ENCODE data around the gene ZNF609.

DNA sequence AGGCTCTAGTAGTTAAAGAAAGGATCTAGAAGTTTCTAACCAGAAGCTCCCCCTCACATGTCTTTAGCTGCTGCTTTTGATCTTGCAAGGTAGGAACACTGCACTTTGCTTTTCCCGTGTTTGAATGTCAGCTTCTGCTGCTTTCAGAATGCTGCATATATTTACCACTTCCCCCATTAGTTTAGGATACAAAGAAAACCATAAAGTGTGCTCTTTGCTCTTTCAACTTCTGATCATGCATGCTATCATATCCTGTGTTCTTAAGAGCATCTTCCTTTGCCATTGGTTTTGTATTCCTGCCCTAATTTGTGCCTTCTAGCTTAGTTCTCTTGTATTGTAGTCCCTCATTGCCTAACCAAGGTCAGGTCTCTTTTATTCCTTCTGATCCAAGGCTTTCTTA is 43.3 kb downstream of the ZNF609 start:
- TF ChIP-seq, protein P1, sequence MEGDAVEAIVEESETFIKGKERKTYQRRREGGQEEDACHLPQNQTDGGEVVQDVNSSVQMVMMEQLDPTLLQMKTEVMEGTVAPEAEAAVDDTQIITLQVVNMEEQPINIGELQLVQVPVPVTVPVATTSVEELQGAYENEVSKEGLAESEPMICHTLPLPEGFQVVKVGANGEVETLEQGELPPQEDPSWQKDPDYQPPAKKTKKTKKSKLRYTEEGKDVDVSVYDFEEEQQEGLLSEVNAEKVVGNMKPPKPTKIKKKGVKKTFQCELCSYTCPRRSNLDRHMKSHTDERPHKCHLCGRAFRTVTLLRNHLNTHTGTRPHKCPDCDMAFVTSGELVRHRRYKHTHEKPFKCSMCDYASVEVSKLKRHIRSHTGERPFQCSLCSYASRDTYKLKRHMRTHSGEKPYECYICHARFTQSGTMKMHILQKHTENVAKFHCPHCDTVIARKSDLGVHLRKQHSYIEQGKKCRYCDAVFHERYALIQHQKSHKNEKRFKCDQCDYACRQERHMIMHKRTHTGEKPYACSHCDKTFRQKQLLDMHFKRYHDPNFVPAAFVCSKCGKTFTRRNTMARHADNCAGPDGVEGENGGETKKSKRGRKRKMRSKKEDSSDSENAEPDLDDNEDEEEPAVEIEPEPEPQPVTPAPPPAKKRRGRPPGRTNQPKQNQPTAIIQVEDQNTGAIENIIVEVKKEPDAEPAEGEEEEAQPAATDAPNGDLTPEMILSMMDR (CRISPR knock-in tag; IDR thresholded peaks at IDR 0.05) = no peak
- TF ChIP-seq JUND (CRISPR knock-in tag; IDR thresholded peaks at IDR 0.05) (no peak), PBX3 (CRISPR knock-in tag; IDR thresholded peaks at IDR 0.05; ENCODE audit: borderline replicate concordance) (no peak), HCFC1 (IDR thresholded peaks at IDR 0.05; ENCODE audit: low read depth, low read length) (no peak), ADNP (CRISPR knock-in tag; IDR thresholded peaks at IDR 0.05) (no peak)
- TF ChIP-seq, protein P2, sequence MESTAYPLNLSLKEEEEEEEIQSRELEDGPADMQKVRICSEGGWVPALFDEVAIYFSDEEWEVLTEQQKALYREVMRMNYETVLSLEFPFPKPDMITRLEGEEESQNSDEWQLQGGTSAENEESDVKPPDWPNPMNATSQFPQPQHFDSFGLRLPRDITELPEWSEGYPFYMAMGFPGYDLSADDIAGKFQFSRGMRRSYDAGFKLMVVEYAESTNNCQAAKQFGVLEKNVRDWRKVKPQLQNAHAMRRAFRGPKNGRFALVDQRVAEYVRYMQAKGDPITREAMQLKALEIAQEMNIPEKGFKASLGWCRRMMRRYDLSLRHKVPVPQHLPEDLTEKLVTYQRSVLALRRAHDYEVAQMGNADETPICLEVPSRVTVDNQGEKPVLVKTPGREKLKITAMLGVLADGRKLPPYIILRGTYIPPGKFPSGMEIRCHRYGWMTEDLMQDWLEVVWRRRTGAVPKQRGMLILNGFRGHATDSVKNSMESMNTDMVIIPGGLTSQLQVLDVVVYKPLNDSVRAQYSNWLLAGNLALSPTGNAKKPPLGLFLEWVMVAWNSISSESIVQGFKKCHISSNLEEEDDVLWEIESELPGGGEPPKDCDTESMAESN (CRISPR knock-in tag; conservative IDR thresholded peaks at IDR 0.05) = no peak
